GM19372 (cell line): ENCODE measurements around the gene ANKFN1.

Experiments used
- ATAC-seq: cut with Tn5 transposase; IDR thresholded peaks from one replicate; pipeline ENCODE4 v1.9.1; 2021; ENCODE audit warnings: mild to moderate bottlenecking, low read depth, moderate library complexity; ENCODE audit not compliant: unreplicated experiment

Gene ANKFN1

DNA sequence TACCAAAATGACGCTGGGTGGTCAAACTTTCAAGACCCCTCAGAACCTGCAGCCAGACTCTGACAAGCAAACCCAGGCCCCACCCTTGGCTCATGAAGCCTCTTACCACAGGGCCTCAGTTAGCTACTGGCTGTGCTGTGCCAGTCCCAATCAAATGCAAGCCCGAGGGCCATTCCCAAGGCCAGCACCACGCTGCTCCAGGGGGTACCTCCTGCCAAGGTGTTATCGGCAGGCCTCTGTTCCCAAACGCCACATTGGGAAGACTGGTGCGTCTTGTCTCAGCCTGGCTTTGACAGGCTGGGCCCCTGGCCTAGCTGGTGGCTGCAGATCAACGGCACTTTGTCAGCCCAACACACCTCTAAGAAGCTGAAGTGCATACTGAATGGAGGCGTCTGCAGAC, 404.4 kb downstream of the ANKFN1 start:
- no peak for ATAC-seq

DNA sequence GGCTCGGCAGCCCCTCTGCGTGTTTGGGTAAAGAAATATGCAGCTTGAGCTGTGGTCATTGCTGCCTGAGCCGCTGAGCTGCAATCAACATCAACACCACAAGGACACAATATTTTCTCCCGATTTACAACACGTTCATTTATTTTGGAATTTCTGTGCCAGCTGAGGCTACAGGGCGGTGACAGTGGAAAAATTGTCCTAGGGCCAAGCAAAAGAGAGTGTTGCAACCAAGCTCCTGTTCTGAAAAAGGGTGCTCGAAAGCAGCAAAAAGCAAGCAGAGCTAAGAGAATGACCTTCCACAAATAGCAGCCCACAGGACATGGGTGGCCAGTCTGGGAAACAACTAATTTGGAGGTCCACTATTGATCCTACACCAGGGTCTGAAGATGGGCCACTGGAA, 404.8 kb downstream of the ANKFN1 start:
- no peak for ATAC-seq
